Lower leg skin (tissue), 3 donors: ENCODE data around the gene LENEP.

Source experiments
- POLR2A ChIP-seq, 2 donors: fragments of 450-650 bp; IDR thresholded peaks; one replicate each; pipeline ENCODE4 v1.6.1; 2016 to 2017; ENCODE audit warnings: antibody characterized with exemption in 2 of 2, mild to moderate bottlenecking in 1 of 2, moderate library complexity in 1 of 2
- TF ChIP-seq, protein P1 (sequence below), 3 donors: fragments of 450-650 bp; IDR thresholded peaks; one replicate each; pipeline ENCODE4 v1.5.1; 2016; ENCODE audit warnings: antibody characterized with exemption in 3 of 3, mild to moderate bottlenecking in 3 of 3, moderate library complexity in 2 of 3

DNA sequence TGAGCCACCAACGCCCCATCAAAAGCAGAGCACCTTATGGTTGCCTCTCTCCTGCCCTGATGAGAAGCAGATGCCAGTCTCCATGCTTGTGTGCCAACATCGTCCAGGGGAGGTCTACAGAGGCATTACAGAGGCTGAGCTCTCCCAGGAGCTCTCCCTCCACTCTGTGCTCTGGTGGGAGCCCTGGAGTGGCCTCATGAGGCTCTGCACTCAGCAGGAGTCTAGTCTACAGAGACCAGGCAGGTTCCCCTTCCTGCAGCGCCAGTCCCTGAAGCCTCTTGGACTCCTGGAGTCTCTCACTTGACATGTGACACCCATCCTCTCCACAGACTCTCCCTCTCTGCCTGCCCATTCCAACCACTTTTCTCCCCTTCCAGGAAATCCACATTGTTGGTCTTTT is 43.7 kb downstream of the LENEP start:
- TF ChIP-seq, protein P1, sequence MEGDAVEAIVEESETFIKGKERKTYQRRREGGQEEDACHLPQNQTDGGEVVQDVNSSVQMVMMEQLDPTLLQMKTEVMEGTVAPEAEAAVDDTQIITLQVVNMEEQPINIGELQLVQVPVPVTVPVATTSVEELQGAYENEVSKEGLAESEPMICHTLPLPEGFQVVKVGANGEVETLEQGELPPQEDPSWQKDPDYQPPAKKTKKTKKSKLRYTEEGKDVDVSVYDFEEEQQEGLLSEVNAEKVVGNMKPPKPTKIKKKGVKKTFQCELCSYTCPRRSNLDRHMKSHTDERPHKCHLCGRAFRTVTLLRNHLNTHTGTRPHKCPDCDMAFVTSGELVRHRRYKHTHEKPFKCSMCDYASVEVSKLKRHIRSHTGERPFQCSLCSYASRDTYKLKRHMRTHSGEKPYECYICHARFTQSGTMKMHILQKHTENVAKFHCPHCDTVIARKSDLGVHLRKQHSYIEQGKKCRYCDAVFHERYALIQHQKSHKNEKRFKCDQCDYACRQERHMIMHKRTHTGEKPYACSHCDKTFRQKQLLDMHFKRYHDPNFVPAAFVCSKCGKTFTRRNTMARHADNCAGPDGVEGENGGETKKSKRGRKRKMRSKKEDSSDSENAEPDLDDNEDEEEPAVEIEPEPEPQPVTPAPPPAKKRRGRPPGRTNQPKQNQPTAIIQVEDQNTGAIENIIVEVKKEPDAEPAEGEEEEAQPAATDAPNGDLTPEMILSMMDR (IDR thresholded peaks at IDR 0.05), result no peak
- no peak for TF ChIP-seq POLR2A (IDR thresholded peaks at IDR 0.05)
